Measurements from ENCODE around the gene CHN2.
A peak's percentile ranks its signal among the peaks of the same experiment; 100 is the strongest.

The CHN2 gene

GRCh38 chr7:29485339-29486190, 291.0 kb downstream of the CHN2 start:
- Histone ChIP-seq H3K4me1 (ENCODE audit: control insufficient read depth, insufficient read depth, low read length) (peaks cover 8% of the 10 kb centered on the region; the same call in 1 of the 2 replicates), H3K27ac (ENCODE audit: low read depth, low read length) (no peak overlapping the region), H3K4me3 (ENCODE audit: low read depth, low read length) (no peak overlapping the region), H3K9ac (ENCODE audit: low read depth, low read length) (no peak overlapping the region), H3K27me3 (ENCODE audit: control insufficient read depth, insufficient read depth, low read length) (no peaks in the 10 kb centered on the region), H3K9me3 (ENCODE audit: control insufficient read depth, insufficient read depth, low read length) (no peaks in the 10 kb centered on the region), H3K36me3 (ENCODE audit: control insufficient read depth, insufficient read depth, low read length) (no peaks in the 10 kb centered on the region)

- no peaks in the 10 kb centered on the region for H3K9me3 ChIP-seq (ENCODE audit: control insufficient read depth, insufficient read depth, low read length)
- H3K27ac ChIP-seq (ENCODE audit: low read depth, low read length) = no peak overlapping the region
- peaks cover 8% of the 10 kb centered on the region; the same call in 1 of the 2 replicates for H3K4me1 ChIP-seq (ENCODE audit: control insufficient read depth, insufficient read depth, low read length)
- H3K4me3 ChIP-seq (ENCODE audit: low read depth, low read length) = no peak overlapping the region
- no peaks in the 10 kb centered on the region for H3K27me3 ChIP-seq (ENCODE audit: control insufficient read depth, insufficient read depth, low read length)
- H3K36me3 ChIP-seq (ENCODE audit: control insufficient read depth, insufficient read depth, low read length) = no peaks in the 10 kb centered on the region
- H3K9ac ChIP-seq (ENCODE audit: low read depth, low read length) = no peak overlapping the region
These were observed 291.7 kb downstream of the CHN2 start for GRCh38 chr7:29486191-29486700.

DNA sequence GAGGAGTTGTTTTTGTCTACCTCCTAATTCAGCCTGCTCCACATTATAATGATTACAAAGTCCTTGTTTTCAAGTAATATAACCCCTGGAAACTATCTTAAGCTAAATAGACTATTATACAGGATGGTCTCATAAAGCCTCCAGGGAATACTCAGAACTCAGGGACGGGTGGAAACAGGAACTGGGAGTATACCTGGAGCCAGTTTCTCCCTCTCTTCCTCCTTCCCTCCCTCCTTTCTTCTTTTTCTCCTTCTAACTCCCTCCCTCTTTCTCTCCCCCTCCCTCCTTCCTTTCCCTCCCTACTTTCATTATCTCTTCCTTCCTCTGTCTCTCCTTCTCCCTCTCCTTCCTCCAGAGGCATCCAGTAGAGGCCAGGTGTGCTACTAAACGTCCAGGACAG, 292.8 kb downstream of the CHN2 start:
- Histone ChIP-seq H3K36me3 (ENCODE audit: control insufficient read depth, insufficient read depth, low read length) (no peaks in the 10 kb centered on the region), H3K4me1 (ENCODE audit: control insufficient read depth, insufficient read depth, low read length) (peaks cover 8% of the 10 kb centered on the region; the same call in 1 of the 2 replicates)

DNA sequence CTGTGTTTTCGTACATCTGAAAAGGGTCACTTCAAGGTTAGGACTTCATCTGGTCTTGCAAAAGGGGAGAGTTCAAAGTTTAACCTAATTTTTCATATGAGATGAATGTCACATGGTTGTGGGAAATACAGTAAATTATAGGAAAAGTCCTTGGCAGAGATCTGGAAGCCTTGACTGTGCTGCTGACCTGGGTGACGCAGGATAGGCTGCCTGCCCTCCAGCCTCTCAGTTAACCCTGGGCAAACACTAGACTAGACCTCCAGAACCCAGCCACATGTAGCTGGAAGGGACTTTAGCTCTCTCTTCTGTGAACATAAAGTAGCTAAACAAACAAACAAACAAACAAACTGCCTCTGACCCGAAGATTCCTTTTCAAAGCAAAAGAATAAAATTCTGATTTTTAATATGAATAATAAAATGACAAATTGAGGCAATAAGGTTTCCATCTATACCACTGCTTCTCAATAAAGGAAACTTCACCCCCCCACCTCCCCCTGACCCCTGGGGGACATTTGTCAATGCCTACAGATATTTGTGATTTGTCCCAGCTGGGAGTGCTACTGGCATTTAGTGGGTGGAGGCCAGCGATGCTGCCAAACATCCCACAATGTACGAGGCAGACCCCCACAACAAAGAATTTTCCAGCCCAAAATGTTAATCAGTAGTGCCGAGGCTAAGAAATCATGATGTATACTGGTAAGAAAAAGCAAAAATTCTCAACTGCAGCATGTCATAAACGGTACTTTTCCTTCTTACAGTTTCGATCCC, 293.8 kb downstream of the CHN2 start:
- Histone ChIP-seq H3K27me3 (ENCODE audit: control insufficient read depth, insufficient read depth, low read length) (no peaks in the 10 kb centered on the region), H3K36me3 (ENCODE audit: control insufficient read depth, insufficient read depth, low read length) (no peaks in the 10 kb centered on the region), H3K9me3 (ENCODE audit: control insufficient read depth, insufficient read depth, low read length) (no peaks in the 10 kb centered on the region), H3K4me1 (ENCODE audit: control insufficient read depth, insufficient read depth, low read length) (peaks cover 8% of the 10 kb centered on the region; the same call in 1 of the 2 replicates), H3K4me3 (ENCODE audit: low read depth, low read length) (no peak overlapping the region), H3K9ac (ENCODE audit: low read depth, low read length) (no peak overlapping the region), H3K27ac (ENCODE audit: low read depth, low read length) (no peak overlapping the region)

More for the DNA sequence above, 292.8 kb downstream of the CHN2 start:
- Histone ChIP-seq H3K27ac (ENCODE audit: low read depth, low read length) (no peak overlapping the region), H3K9ac (ENCODE audit: low read depth, low read length) (no peak overlapping the region), H3K27me3 (ENCODE audit: control insufficient read depth, insufficient read depth, low read length) (no peaks in the 10 kb centered on the region), H3K9me3 (ENCODE audit: control insufficient read depth, insufficient read depth, low read length) (no peaks in the 10 kb centered on the region), H3K4me3 (ENCODE audit: low read depth, low read length) (no peak overlapping the region)

DNA sequence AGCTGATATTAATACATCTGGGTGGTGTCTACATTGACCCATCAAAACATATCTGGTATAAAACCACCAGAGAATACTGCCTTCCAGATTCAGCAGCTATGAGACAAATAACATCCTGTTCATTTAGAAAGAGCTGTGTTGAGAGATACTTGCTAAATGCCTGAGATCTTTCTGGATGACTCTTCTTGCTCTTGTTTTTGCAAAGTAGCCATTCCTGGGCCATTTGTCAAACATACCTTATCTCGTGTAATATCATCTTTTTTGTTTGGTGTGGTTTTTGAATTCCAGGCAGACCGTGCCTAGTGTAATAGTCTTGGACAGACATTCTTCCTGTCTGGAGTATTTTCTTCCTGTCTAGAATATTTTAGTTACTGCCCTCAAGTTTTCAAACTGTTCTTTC, 294.4 kb downstream of the CHN2 start:
- H3K4me3 ChIP-seq (ENCODE audit: low read depth, low read length) = no peak overlapping the region
- no peaks in the 10 kb centered on the region for H3K36me3 ChIP-seq (ENCODE audit: control insufficient read depth, insufficient read depth, low read length)
- no peaks in the 10 kb centered on the region for H3K9me3 ChIP-seq (ENCODE audit: control insufficient read depth, insufficient read depth, low read length)
- H3K9ac ChIP-seq (ENCODE audit: low read depth, low read length) = no peak overlapping the region
- no peaks in the 10 kb centered on the region for H3K27me3 ChIP-seq (ENCODE audit: control insufficient read depth, insufficient read depth, low read length)
- H3K4me1 ChIP-seq (ENCODE audit: control insufficient read depth, insufficient read depth, low read length) = peaks cover 8% of the 10 kb centered on the region; the same call in 1 of the 2 replicates
- H3K27ac ChIP-seq (ENCODE audit: low read depth, low read length) = no peak overlapping the region

GRCh38 chr7:29490094-29490607, 295.6 kb downstream of the CHN2 start:
- Histone ChIP-seq H3K4me3 (ENCODE audit: low read depth, low read length) (no peak overlapping the region), H3K9me3 (ENCODE audit: control insufficient read depth, insufficient read depth, low read length) (no peaks in the 10 kb centered on the region), H3K36me3 (ENCODE audit: control insufficient read depth, insufficient read depth, low read length) (no peaks in the 10 kb centered on the region), H3K4me1 (ENCODE audit: control insufficient read depth, insufficient read depth, low read length) (peaks cover 9% of the 10 kb centered on the region), H3K27ac (ENCODE audit: low read depth, low read length) (no peak overlapping the region), H3K27me3 (ENCODE audit: control insufficient read depth, insufficient read depth, low read length) (no peaks in the 10 kb centered on the region), H3K9ac (ENCODE audit: low read depth, low read length) (no peak overlapping the region)

- H3K4me1 ChIP-seq (ENCODE audit: control insufficient read depth, insufficient read depth, low read length) = peaks cover 13% of the 10 kb centered on the region
- no peaks in the 10 kb centered on the region for H3K9me3 ChIP-seq (ENCODE audit: control insufficient read depth, insufficient read depth, low read length)
- no peaks in the 10 kb centered on the region for H3K36me3 ChIP-seq (ENCODE audit: control insufficient read depth, insufficient read depth, low read length)
- no peak overlapping the region for H3K4me3 ChIP-seq (ENCODE audit: low read depth, low read length)
- H3K27ac ChIP-seq (ENCODE audit: low read depth, low read length) = no peak overlapping the region
- H3K27me3 ChIP-seq (ENCODE audit: control insufficient read depth, insufficient read depth, low read length) = no peaks in the 10 kb centered on the region
- H3K9ac ChIP-seq (ENCODE audit: low read depth, low read length) = no peak overlapping the region
These were observed 299.8 kb downstream of the CHN2 start for GRCh38 chr7:29494350-29494749.

DNA sequence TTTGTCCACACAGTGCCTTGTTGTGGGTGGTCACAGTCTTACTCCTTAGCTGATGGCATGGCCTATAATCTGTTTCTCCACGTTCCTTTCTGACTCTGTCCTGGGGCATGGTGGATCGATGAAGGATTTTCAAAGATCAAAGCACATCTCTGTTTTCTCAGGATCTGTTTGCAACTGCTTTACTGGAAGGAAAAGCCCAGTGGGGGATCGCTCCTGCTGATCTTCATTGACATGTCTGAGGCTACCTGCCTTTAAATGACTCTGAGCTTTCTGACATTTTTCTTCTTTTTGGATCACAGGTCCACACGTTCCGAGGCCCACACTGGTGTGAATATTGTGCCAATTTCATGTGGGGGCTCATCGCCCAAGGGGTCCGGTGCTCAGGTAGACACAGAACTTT, 301.1 kb downstream of the CHN2 start:
- no peaks in the 10 kb centered on the region for H3K9me3 ChIP-seq (ENCODE audit: control insufficient read depth, insufficient read depth, low read length)
- H3K4me1 ChIP-seq (ENCODE audit: control insufficient read depth, insufficient read depth, low read length) = peaks cover 13% of the 10 kb centered on the region
- H3K4me3 ChIP-seq (ENCODE audit: low read depth, low read length) = no peak overlapping the region
- H3K27ac ChIP-seq (ENCODE audit: low read depth, low read length) = peak overlapping the region; percentile 22
- no peaks in the 10 kb centered on the region for H3K36me3 ChIP-seq (ENCODE audit: control insufficient read depth, insufficient read depth, low read length)
- H3K27me3 ChIP-seq (ENCODE audit: control insufficient read depth, insufficient read depth, low read length) = no peaks in the 10 kb centered on the region
- no peak overlapping the region for H3K9ac ChIP-seq (ENCODE audit: low read depth, low read length)

- Histone ChIP-seq H3K4me3 (ENCODE audit: low read depth, low read length) (no peak overlapping the region), H3K27ac (ENCODE audit: low read depth, low read length) (no peak overlapping the region), H3K36me3 (ENCODE audit: control insufficient read depth, insufficient read depth, low read length) (no peaks in the 10 kb centered on the region), H3K27me3 (ENCODE audit: control insufficient read depth, insufficient read depth, low read length) (no peaks in the 10 kb centered on the region), H3K4me1 (ENCODE audit: control insufficient read depth, insufficient read depth, low read length) (peaks cover 13% of the 10 kb centered on the region), H3K9me3 (ENCODE audit: control insufficient read depth, insufficient read depth, low read length) (no peaks in the 10 kb centered on the region), H3K9ac (ENCODE audit: low read depth, low read length) (no peak overlapping the region)
These were observed 301.9 kb downstream of the CHN2 start for GRCh38 chr7:29496355-29497020.

- H3K9ac ChIP-seq (ENCODE audit: low read depth, low read length) = no peak overlapping the region
- H3K4me3 ChIP-seq (ENCODE audit: low read depth, low read length) = no peak overlapping the region
- no peaks in the 10 kb centered on the region for H3K27me3 ChIP-seq (ENCODE audit: control insufficient read depth, insufficient read depth, low read length)
- peaks cover 13% of the 10 kb centered on the region for H3K4me1 ChIP-seq (ENCODE audit: control insufficient read depth, insufficient read depth, low read length)
- H3K36me3 ChIP-seq (ENCODE audit: control insufficient read depth, insufficient read depth, low read length) = no peaks in the 10 kb centered on the region
- H3K27ac ChIP-seq (ENCODE audit: low read depth, low read length) = no peak overlapping the region
- no peaks in the 10 kb centered on the region for H3K9me3 ChIP-seq (ENCODE audit: control insufficient read depth, insufficient read depth, low read length)
These were observed 305.4 kb downstream of the CHN2 start for GRCh38 chr7:29499932-29500331.

Data from HUES48 (cell line).